HG02884 (cell line): ENCODE measurements around the gene OR52N5.

Experiments
- ATAC-seq: cut with Tn5 transposase; IDR thresholded peaks from one replicate; pipeline ENCODE4 v1.9.1; 2021; ENCODE audit warnings: mild to moderate bottlenecking, moderate library complexity; ENCODE audit not compliant: unreplicated experiment

OR52N5 gene

GRCh38 chr11:5726351-5726750 is 56.8 kb downstream of the OR52N5 start:
- ATAC-seq = no peak
